Stomach (tissue), 9 donors: ENCODE results near the gene ZNF513. TPM values are rescaled to one million over a fixed set of nuclear protein-coding genes. Genes with fewer than 3 reads are reported as not detected.

ENCODE experiments used
- DNase-seq, 2 donors: peaks; one replicate each; pipeline versions ENCODE4 v3.0.0 to v3.0.0-alpha.2; 2013 to 2019
- H3K27ac ChIP-seq, 5 donors: fragments of 200-600 bp in 4 of 5; sonication (generic) in 4 of 5; one replicate each; pipeline ENCODE4 v1.5.1; 2013 to 2019; ENCODE audit warnings: mild to moderate bottlenecking in 1 of 5, moderate library complexity in 1 of 5
- H3K27me3 ChIP-seq, 3 donors: fragments of 200-600 bp; sonication (generic); one replicate each; pipeline ENCODE4 v1.5.1; 2017 to 2019; ENCODE audit warnings: mixed run types in 1 of 3
- H3K36me3 ChIP-seq, 4 donors: fragments of 200-600 bp; sonication (generic); 1 replicate in 3 of 4; 2 replicates in 1 of 4; pipeline ENCODE4 v1.5.1; 2016 to 2019
- H3K4me1 ChIP-seq, 4 donors: fragments of 200-600 bp; sonication (generic); one replicate each; pipeline ENCODE4 v1.5.1; 2016 to 2019
- H3K4me3 ChIP-seq, 4 donors: fragments of 200-600 bp; sonication (generic) in 3 of 4; one replicate each; pipeline ENCODE4 v1.5.1; 2016 to 2019; ENCODE audit warnings: mild to moderate bottlenecking in 1 of 4
- H3K9me3 ChIP-seq, 4 donors: fragments of 200-600 bp; sonication (generic); one replicate each; pipeline ENCODE4 v1.5.1; 2016 to 2019
- CTCF ChIP-seq, 7 experiments: fragments of 450-650 bp in 4 of 7; fragments of 200-600 bp in 3 of 7; sonication (generic) in 3 of 7; IDR thresholded peaks; one replicate each; pipeline ENCODE4 v1.5.1; 2016 to 2019; ENCODE audit warnings: antibody characterized with exemption in 7 of 7, control low read depth in 2 of 7, mild to moderate bottlenecking in 1 of 7
- EP300 ChIP-seq: sonication (generic); formaldehyde crosslinking; IDR thresholded peaks from one replicate; pipeline ENCODE4 v1.6.1; 2017; ENCODE audit warnings: antibody characterized with exemption
- POLR2A ChIP-seq, 4 donors: fragments of 450-650 bp; IDR thresholded peaks; one replicate each; pipeline ENCODE4 v1.6.1; 2016; ENCODE audit warnings: antibody characterized with exemption in 4 of 4, control low read depth in 2 of 4, mild to moderate bottlenecking in 1 of 4, moderate library complexity in 1 of 4
- POLR2AphosphoS5 ChIP-seq, 3 donors: sonication (generic); formaldehyde crosslinking; IDR thresholded peaks; one replicate each; pipeline ENCODE4 v1.6.1; 2016; ENCODE audit warnings: antibody characterized with exemption in 3 of 3
- WGBS, 5 donors: extraction: QIAGEN DNeasy Blood & Tissue Kit in 3 of 5; methylation state at CpG; one replicate each; pipeline versions ENCODE4 v1.1.5 to v1.1.7; 2013 to 2018; 5-methylcytosine and 5-hydroxymethylcytosine counted together
- intact Hi-C: fragments of 100-400 bp; cut with DNase I; formaldehyde crosslinking; loops from one replicate; pipeline ENCODE4 v1.15.1; 2023; ENCODE audit warnings: low total_unique reads
- polyA plus RNA-seq, 3 donors: library from polyadenylated mRNA; stranded (reverse); fragments of 200-250 nt; gene quantifications; one replicate each; pipeline ENCODE4 v1.2.3, GENCODE V29; 2013
- total RNA-seq, 5 donors: library from RNA; depleted of rRNA; stranded (reverse); fragments of >200 nt; gene quantifications; one replicate each; pipeline versions ENCODE4 v1.1.0 to v1.2.3, GENCODE V29; 2014 to 2016
- donor health status: healthy with polysubstance abuse.
- donor health status: Bipolar disorder and iron deficiency.
- donor health status: healthy.

Gene ZNF513
- total and polyA plus RNA-seq, 8 donors = 10.3 to 58.9 (median 17.3) TPM

- TF ChIP-seq CTCF (IDR thresholded peaks at IDR 0.05) (no peak), EP300 (no peak), POLR2AphosphoS5 (IDR thresholded peaks at IDR 0.05) (no peak), POLR2A (IDR thresholded peaks at IDR 0.05) (no peak)
- H3K4me3 ChIP-seq = peak overlapping the region; percentile 71 to 83 (median 76)
- peaks cover 23 to 46% (median 41%) of the 10 kb centered on the region in 4 donors for H3K4me1 ChIP-seq
- H3K9me3 ChIP-seq = no peaks in the 10 kb centered on the region
- DNase-seq = no peak
- no peaks in the 10 kb centered on the region for H3K27me3 ChIP-seq
- WGBS, 5 donors = 40 to 59% (median 55%) methylated on average over 2 of the region's 2 CpGs
- intact Hi-C loops = no loop called here
- H3K27ac ChIP-seq = peak overlapping the region in 4 of 5 donors; percentile 91 to 99 (median 94)
- peaks cover 53 to 76% (median 73%) of the 10 kb centered on the region in 4 donors for H3K36me3 ChIP-seq
Observed at GRCh38 chr2:27379383-27379835, 1.1 kb downstream of the ZNF513 start.

- no peaks in the 10 kb centered on the region for H3K27me3 ChIP-seq
- H3K36me3 ChIP-seq = peaks cover 55 to 76% (median 73%) of the 10 kb centered on the region in 4 donors
- intact Hi-C loops = no loop called here
- peaks cover 23 to 46% (median 41%) of the 10 kb centered on the region in 4 donors for H3K4me1 ChIP-seq
- TF ChIP-seq CTCF (IDR thresholded peaks at IDR 0.05) (no peak), POLR2A (IDR thresholded peaks at IDR 0.05) (no peak), POLR2AphosphoS5 (IDR thresholded peaks at IDR 0.05) (no peak), EP300 (no peak)
- H3K27ac ChIP-seq = peak overlapping the region in 4 of 5 donors; percentile 91 to 99 (median 94)
- no peak for DNase-seq
- H3K9me3 ChIP-seq = no peaks in the 10 kb centered on the region
- peak overlapping the region in 2 of 4 donors; percentile 71 to 76 for H3K4me3 ChIP-seq
- 78 to 84% (median 81%) methylated on average over 7 to 9 of the region's 9 CpGs for WGBS, 5 donors
Observed at GRCh38 chr2:27378809-27379290, 1.7 kb downstream of the ZNF513 start.

GRCh38 chr2:27378096-27378808 is 2.3 kb downstream of the ZNF513 start:
- no peak for DNase-seq
- no peak for TF ChIP-seq CTCF (IDR thresholded peaks at IDR 0.05)
- no peak for TF ChIP-seq POLR2AphosphoS5 (IDR thresholded peaks at IDR 0.05)
- TF ChIP-seq EP300 = no peak
- intact Hi-C loops = no loop called here
- peak overlapping the region in 1 of 4 donors; percentile 71 for H3K4me3 ChIP-seq
- 66 to 80% (median 71%) methylated on average over 13 to 29 of the region's 29 CpGs for WGBS, 5 donors
- H3K9me3 ChIP-seq = no peaks in the 10 kb centered on the region
- peaks cover 23 to 46% (median 42%) of the 10 kb centered on the region in 4 donors for H3K4me1 ChIP-seq
- peak overlapping the region in 3 of 5 donors; percentile 91 to 99 (median 95) for H3K27ac ChIP-seq
- H3K36me3 ChIP-seq = peaks cover 55 to 76% (median 73%) of the 10 kb centered on the region in 4 donors
- H3K27me3 ChIP-seq = no peaks in the 10 kb centered on the region

GRCh38 chr2:27377618-27378095 is 2.9 kb downstream of the ZNF513 start:
- H3K27me3 ChIP-seq = no peaks in the 10 kb centered on the region
- H3K4me3 ChIP-seq = no peak overlapping the region
- intact Hi-C loops = no loop called here
- H3K27ac ChIP-seq = peak overlapping the region in 1 of 5 donors; percentile 99
- no peaks in the 10 kb centered on the region for H3K9me3 ChIP-seq
- peaks cover 58 to 77% (median 74%) of the 10 kb centered on the region in 4 donors for H3K36me3 ChIP-seq
- DNase-seq = no peak
- peak in 1 of 3 donors; percentile 30 for TF ChIP-seq POLR2AphosphoS5 (IDR thresholded peaks at IDR 0.05)
- no peak for TF ChIP-seq POLR2A (IDR thresholded peaks at IDR 0.05)
- TF ChIP-seq EP300 = no peak
- TF ChIP-seq CTCF (IDR thresholded peaks at IDR 0.05) = no peak
- peaks cover 23 to 52% (median 48%) of the 10 kb centered on the region in 4 donors for H3K4me1 ChIP-seq
- WGBS, 5 donors = 81 to 86% (median 85%) methylated on average over 15 to 18 of the region's 18 CpGs
